ENCODE results near the gene TNFRSF4.

The TNFRSF4 gene

GRCh38 chr1:1245817-1246576 is 32.0 kb upstream of the TNFRSF4 start:
- DNase-seq (ENCODE audit: low read depth in 3 of 3, low spot score in 1 of 3) = no peak

- DNase-seq (ENCODE audit: low read depth in 3 of 3, low spot score in 1 of 3) = no peak
Observed at GRCh38 chr1:1245178-1245816, 31.3 kb upstream of the TNFRSF4 start.

DNA sequence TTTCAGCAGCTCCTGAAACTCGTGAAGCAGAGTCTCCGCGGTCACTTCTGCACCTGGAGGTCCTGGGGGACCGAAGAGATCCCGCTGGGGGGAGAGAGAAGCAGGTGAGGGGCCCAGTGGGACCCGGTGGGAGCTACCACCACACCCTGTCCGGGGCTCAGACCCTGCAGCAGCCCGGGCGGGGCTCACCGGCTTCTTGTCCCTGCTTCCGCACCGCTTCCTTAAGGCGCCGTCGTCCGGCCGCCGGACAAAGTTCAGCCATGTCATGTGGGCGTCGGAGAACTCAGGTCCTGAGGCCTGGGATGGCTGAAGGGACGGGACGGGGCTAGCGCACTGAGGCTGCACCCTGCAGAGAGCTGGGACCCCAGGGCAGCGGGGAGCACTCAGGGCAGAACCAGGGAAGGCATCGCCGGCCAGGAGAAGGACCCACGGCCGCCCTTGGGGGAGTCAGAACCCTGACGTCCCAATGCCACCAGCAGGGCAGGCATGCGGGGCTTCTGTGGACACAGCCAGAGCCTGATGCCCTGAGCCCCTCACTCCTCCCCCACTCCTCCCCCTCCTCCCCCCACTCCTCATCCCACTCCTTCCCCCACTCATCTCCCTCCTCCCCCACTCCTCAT is 30.3 kb upstream of the TNFRSF4 start:
- no peak for DNase-seq (ENCODE audit: low read depth in 3 of 3, low spot score in 1 of 3)

GRCh38 chr1:1243807-1244191 is 29.8 kb upstream of the TNFRSF4 start:
- no peak for DNase-seq (ENCODE audit: low read depth in 3 of 3, low spot score in 1 of 3)

DNA sequence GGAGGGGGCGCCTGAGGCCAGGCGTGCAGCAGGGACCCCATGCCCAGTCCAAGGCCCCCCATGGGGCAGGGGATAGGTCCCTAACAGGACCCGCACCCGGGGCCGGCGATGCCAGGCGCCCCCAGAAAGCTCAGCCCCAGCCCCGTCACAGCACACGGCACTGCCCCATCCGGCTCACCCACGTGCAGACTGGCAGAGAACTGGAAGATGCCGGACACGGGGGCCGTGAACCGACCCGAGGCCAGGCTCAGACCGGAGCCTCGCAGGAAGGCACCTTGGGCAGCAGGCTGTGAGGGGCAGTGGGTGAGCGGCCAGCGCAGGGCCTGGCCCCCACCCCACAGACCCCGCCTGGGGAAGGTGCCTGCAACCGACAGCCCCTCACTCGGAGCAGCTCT is 29.3 kb upstream of the TNFRSF4 start:
- DNase-seq (ENCODE audit: low read depth in 3 of 3, low spot score in 1 of 3) = no peak

GRCh38 chr1:1242461-1243265 is 28.7 kb upstream of the TNFRSF4 start:
- no peak for DNase-seq (ENCODE audit: low read depth in 3 of 3, low spot score in 1 of 3)

GRCh38 chr1:1241588-1242219 is 27.8 kb upstream of the TNFRSF4 start:
- DNase-seq (ENCODE audit: low read depth in 3 of 3, low spot score in 1 of 3) = no peak

GRCh38 chr1:1240822-1241587 is 27.1 kb upstream of the TNFRSF4 start:
- DNase-seq (ENCODE audit: low read depth in 3 of 3, low spot score in 1 of 3) = no peak

GRCh38 chr1:1240348-1240732 is 26.4 kb upstream of the TNFRSF4 start:
- DNase-seq (ENCODE audit: low read depth in 3 of 3, low spot score in 1 of 3) = no peak

- DNase-seq (ENCODE audit: low read depth in 3 of 3, low spot score in 1 of 3) = no peak
Observed at GRCh38 chr1:1239614-1240347, 25.8 kb upstream of the TNFRSF4 start.

- no peak for DNase-seq (ENCODE audit: low read depth in 3 of 3, low spot score in 1 of 3)
Observed at GRCh38 chr1:1239227-1239613, 25.3 kb upstream of the TNFRSF4 start.

DNA sequence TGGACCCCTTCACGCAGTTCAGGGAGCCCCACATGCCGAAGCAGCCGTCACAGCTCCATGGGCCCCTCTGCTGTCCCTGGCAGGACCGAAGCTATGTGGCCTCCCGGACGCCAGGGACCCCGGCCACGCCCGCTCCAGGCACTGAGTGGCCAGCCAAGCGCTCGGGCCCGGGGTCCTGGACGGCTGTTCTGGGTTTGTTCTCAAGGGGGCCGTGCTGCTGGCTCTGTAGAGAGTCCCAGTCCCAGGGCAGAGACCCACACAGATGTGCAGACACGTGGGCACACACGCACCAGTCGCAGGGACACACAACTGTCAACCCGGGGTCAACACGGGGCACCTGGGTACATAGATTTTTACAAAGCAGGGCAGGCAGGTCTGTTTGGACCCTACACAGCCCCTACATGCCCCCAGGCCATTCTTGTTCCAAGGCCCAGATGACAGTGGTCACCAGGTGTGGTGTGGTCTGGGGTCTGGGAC is 24.8 kb upstream of the TNFRSF4 start:
- no peak for DNase-seq (ENCODE audit: low read depth in 3 of 3, low spot score in 1 of 3)

DNA sequence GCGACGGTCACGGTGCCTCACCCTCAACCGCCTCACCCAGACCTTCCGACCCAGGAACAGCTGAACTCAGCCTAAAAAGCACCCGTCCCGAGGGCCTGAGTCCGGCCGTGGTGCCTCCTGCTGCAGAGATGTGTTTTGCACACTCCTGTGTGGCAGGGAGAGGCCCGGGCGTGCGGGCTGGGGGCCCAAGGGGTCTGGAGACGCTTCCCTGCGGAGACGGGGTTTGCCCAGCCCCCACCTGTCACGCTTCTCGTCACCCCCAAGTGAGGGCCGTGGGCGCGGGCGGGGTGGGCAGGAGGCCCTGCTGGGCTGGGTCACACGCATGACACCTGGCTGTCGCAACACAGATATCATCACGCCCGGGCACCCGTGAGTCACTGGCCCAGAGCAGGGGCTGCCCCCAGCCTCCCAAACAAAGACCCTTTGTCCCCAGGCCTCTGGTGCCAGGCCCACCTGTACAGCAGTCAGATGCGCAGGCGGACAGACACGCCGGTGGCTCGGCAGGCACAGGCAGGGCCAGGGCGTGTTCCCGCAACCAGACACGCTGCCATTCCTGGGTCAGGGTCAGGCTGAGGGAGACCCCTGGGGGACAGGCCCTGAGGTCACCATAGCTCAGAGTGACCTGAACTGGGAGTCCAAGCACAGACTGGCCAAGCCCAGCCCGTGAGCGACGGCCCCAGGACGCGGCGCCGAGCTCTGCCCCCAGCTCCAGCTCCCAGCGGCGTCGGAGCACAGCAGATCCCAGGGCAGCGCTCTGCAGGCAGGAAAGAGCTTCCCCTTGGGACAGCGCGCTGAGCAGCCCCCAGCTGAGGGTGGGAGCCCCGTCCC is 24.1 kb upstream of the TNFRSF4 start:
- no peak for DNase-seq (ENCODE audit: low read depth in 3 of 3, low spot score in 1 of 3)

GRCh38 chr1:1236945-1237873 is 23.3 kb upstream of the TNFRSF4 start:
- DNase-seq (ENCODE audit: low read depth in 3 of 3, low spot score in 1 of 3) = no peak

- no peak for DNase-seq (ENCODE audit: low read depth in 3 of 3, low spot score in 1 of 3)
Observed at GRCh38 chr1:1236176-1236763, 22.3 kb upstream of the TNFRSF4 start.

GRCh38 chr1:1235016-1235744 is 21.2 kb upstream of the TNFRSF4 start:
- DNase-seq (ENCODE audit: low read depth in 3 of 3, low spot score in 1 of 3) = no peak
